GM18502 (cell line): ENCODE measurements around the gene ZDHHC14.

ENCODE experiments used
- ATAC-seq: cut with Tn5 transposase; IDR thresholded peaks from one replicate; pipeline ENCODE4 v1.9.1; 2021; ENCODE audit warnings: mild to moderate bottlenecking; ENCODE audit not compliant: unreplicated experiment, poor library complexity

The ZDHHC14 gene

DNA sequence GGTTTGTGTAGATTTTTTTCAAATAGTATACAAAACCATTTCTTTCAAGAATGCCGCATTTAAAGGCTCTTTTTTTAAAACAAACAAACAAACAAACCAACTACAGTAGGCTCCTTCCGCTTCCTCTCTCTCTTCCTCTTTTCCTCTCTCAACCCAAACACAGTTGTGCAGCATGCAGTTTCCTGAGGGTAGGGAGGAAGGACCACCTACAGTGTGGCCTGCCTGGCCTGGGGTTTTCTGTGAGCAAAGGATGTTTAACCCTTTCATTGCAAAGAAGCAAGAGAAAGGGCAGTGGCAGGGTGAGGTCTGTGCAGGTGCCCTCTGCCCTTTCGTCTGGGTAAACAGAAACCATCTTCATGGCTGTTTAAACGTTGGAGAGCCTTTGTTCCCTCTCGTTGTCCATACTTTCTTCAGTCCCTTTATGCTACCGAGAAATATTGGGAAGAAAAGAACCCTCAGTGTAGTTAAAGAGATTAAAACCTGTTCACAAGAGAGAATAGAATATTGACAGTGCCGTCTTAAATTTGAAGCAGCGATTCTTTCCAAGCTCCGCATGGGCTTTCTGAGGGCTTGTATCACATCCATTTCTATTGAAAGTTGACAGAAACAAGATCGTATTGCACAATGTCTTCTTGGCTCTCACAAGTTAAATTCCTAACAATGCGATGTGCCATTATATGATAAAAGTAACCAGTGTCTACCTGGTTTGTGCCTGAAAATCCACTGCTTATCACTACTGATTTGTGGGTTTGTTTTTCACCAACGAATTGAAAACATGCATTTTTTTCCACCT, 226.5 kb downstream of the ZDHHC14 start:
- peak; percentile 78 for ATAC-seq

DNA sequence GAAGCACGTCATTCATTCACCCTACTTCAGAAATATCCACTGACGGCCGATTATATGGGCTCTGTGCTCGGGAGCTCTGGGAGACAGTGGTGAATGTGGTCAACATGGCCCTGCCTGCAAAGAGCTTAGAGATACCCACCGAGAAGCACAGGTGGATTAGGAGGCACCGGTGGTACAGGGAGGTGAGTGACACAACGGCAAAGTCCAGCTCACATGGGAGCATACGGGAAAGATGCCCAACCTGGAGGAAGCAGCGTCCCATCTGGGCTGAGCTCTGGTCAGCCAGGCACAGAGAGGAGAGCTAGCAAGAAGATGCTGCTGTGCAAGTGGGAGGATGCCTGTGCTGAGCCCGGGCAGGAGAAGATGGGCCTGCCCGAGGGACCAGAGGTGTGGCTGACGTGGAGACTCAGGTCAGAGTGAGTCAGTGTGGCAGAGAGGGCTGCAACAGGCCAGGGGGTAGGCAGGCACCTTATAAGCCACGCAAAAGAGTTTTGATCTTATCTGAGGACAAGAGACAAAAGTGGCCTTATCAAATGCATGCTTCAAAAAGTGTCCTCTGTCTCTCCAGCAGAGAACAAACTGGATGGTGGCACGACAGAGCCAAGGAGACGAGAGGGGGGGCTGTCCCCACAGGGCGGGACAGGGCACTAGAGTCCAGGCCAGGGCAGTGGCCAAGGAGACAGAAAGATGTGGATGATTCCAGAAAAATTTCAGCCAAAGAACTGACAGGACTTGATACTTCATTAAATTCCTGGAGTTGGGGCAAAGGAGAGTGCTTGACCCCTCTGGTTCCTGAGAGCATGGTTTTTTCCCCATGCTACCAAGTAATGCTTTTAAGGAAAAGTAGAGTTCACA, 227.5 kb downstream of the ZDHHC14 start:
- ATAC-seq: no peak

DNA sequence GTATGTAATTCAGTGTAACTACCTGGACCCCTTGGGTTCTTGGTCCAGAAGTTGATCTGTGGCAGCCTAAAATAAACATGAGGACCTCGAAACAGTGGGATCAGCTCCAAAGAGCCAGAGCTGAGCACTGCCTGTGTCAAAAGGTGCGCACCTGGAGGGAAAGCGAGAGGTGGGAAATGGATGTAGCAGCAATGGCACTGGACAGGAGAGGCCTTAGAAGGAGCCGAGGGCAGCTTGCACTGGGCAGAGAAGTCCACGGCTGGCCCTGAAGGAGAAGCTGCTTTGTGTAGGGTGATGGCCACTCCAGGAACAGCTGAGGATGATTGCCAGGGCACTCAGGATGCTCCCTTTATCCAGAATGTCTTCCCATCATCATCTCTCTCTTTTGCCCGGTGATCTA, 228.1 kb downstream of the ZDHHC14 start:
- ATAC-seq: no peak

DNA sequence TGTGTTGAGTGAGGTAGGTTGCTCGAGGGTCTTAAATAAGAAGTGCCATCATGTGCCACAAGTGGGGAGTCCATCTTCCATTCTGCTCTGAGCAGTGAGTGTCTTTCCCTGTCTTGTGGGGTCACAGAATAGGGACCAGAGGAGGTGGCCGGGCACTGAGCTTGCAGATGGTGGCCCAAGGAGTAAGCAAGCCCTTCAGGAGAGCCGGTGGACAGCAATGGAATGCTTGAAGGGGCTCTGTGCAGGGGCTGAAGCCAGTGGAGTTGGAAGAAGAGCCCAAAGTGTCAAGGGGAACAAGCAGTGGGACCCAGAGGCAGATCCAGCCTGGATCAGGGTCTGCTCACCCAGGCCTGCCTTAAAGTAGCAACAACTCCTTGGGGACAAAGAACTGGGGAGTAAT, 228.6 kb downstream of the ZDHHC14 start:
- no peak for ATAC-seq

DNA sequence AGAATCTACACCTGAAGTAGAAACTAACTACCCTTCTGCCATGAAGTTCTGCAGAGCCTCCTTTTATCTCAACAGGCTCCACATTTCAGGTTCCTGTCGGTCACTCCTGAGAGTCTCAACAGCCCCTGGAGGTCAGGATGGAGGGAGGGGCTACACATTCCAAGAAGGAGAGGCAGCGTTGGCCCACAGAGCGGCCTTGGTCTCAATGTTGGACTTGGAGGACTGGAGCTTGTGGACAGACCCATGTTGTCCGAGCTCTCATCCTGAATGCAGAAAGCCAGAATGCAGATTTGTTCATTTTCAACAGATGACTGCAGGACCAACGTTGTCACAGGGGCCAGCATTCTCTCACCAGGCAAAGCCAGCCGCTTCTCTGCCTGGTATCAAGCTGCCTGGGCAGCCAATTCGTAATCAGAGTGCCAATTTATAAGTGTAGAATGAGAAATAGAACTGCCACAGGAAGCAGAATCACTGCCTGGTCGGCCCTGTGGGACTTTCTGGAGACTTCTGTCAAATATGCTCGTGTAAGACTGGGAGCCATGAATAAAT, 229.5 kb downstream of the ZDHHC14 start:
- no peak for ATAC-seq

DNA sequence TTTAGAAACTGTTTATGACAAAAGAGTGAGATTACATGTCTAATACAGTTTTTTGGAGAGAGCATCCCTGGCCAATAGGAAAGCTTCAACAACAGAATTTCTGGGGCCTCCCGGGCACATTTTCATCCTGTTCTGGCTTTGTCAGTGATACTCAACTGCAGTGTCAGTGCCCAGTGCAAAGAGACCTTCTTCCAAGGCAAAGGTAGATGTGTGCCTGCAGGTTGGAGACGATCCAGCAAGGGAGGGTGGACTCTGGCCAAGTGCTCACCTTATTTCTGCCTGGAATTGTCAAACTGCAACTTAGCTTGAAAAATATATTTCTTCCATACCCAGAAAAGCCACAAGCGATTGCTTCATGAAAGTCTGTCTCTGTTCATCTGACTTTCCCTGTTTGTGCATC, 230.4 kb downstream of the ZDHHC14 start:
- ATAC-seq: no peak

DNA sequence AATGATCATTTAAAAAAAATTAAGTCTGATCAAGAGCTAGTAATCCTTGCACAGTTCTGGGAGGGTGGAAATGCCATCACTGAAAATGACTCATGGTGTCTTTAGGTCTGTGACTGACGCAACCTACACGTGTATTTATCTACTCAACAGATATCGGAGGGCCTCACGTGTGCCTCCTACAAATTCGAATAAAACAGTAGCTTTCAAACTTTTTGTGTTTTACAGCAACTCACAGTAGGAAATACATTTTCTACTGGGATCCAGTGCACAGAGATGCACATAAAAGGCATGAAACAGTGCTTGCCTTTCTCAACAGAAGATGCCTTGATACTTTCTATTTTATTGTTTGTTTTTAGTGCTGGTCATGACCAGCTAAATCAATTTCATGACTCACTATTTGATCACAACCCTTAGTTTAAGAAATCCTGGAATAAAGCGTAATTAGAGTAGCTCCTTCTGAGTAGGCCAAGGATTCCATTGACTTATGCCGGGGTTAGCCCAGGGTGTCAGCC, 232.1 kb downstream of the ZDHHC14 start:
- no peak for ATAC-seq

DNA sequence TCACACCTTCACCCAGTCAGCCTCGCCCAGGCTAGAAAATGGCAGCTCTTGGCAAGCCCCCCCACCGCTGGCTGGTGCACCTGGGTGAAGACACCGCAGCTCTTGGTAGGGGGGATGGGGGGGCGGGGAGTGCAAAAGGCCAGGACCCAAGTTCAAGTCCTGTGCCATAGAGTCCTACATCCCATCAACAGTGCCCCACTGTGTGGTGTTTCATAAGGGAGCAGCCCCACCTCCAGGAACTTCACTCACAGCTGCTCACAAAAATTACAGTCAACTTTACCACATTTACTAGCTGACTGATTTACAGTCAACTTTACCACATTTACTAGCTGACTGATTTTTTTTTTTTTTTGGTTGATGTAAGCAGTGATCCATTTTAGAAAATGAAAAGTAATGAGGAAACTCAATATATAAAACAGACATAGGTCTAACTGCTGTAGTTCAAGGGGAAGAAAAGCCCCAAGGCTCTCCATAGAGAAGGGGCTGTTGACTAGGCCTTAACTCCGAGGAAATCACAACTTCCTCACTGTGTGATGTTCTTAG, 233.1 kb downstream of the ZDHHC14 start:
- no peak for ATAC-seq

DNA sequence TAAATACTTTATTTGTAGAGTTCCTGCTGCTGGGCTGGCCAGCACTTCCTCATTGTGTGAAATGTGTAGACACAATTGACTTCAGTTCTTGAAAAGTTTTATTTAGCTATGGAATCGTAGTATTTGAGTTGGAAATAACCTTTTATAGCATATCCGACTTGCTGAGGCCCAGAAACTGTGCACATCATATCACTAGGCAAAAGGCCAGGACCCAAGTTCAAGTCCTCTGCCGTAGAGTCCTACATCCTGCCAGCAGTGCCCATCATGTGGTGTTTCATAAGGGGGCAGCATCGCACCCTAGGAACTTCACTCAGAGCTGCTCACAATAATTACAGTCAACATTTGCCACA, 234.4 kb downstream of the ZDHHC14 start:
- no peak for ATAC-seq

DNA sequence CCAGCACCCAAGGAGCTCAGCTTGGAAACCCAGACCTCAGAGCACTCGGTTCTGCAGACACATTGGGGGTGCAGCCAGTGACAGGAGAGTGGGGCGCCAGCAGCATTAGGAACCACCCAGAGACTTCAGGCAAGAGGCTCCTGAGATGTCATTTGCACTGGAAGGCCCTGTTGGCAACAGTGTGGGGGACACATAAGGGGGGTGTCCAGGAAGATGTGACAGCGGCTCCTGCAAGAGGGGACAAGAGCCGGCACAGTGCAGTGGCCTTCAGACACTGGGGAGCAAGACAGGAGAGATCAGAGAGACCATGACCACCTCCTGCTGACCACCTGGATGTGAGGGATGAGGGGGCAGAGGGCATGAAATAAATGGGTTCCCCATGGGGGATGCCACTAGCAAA, 235.0 kb downstream of the ZDHHC14 start:
- no peak for ATAC-seq

DNA sequence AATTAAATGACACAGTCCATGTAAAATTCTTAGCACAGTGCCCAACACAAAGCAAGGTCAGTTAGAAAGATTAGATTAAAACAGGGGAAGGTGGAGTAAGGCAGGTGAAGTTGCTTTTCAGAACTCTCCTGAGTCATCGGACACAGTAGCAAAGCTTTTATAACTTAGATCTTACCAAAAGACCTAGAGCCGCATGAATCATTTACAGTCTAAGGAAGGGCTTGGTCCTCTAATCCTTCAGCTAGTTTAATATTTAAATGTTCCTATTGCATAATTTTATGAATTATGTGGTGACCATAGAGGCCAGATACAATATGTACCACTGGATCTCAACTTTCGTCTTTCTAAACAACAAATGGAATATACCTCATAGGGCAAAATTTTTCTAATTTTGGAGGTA, 240.0 kb downstream of the ZDHHC14 start:
- ATAC-seq: no peak

DNA sequence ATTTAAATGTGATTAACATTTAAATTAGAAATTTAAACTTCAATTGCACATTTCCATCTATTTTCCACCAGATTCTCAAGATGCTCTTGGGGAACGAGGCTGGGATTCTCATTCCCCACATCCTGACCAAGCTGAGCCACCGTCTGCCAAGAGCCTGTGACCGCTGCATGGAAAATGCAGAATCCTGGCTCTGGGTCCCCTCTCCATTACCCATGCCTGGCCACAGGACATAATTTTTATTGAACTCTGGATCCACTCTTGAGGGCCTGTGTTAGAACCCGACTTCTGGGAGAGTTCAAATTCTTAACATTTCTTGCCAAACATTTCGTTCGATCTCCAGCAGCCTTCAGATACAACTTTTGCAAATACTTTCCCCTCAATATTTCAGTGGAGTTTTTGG, 240.4 kb downstream of the ZDHHC14 start:
- ATAC-seq: no peak

DNA sequence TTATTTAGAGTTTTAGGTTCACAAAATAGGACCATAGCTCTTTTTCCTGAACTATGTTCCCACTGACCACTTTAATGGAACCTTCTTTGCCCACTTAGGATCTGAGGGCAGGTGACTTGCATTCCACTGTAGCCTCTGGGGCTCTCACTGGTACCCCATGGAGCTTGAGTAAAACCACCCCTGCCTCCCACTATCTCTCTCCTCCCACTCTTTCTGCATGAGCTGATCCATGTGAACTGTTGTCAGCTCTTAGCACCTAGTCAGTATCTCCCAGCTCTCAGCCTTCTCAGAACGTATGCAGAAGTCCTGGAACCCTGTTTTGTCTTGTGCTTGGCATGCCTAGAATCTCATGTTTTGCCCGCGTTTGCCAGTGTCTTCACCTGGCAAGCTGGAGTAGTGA, 241.4 kb downstream of the ZDHHC14 start:
- ATAC-seq: no peak

DNA sequence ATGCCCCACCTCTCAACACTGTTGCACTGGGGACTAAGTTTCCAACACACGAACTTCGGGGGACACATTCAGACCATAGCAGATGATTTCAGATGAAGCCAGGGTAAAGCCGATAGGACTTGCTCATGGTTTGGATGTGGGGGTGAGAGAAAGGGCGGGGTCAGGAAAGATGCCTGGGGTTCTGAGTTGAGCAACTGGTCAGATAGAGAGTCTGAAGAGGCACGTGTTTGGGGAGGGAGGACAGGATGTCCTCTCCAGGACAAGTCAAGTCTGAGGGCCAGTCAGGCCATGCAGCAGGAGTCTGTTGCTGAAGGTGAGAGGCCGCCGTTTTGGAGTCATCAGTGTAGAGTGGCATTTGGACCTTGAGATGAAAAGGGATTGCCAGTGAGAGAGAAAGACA, 244.1 kb downstream of the ZDHHC14 start:
- ATAC-seq: no peak

DNA sequence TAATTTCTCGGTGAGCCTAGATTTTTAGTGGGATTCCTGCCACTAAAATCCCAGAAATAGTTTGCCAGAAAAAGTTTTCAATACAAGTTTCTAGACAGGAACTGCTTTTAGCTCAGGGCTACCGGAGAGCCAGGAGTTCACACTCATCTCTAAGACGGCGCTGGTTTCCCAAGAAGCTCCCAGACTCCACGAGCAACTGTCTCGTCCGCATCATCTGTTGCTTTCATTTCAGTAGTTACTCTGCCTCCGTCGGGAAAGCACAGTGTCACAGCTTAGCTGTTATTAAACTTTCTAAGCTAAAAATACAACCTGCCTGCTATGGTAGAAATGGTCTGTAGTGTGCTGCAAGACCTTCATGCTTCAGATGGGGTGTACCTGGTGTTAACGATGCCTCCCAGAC, 244.8 kb downstream of the ZDHHC14 start:
- ATAC-seq: no peak

DNA sequence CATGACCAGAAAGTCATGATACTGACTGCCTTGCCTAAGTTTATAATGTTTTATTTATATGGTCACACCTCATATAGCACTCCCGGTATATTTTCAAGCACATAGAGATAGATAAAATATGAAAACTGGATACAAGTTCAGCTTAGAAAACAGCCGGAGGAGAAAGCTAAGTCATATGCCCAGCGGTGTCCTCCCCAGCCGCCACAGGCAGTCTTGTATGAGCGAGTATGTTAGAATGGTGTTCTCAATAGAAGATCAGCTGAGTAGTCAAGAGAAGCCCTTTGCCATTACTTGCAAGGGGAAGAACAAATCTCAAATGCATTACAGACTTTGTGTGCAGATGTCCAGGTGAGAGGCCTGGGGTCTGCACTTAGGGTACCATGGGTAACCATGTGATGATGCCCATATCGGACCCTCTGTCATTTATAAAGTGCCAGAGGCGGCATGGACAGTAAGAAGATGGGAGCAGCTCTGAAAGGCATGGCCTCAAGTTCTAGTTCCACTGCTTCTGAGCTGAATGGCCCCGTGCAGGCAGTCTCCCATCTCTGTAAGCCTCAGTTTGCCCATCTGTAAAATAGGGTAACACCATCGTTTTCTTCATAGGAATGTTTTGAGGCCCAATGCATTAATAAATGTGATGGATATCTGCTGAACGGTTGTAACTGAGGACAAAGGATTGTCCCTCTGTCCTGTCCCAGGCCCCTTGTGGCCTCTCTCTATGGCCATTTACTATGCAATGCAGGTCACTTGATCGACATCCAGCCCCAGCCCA, 246.4 kb downstream of the ZDHHC14 start:
- no peak for ATAC-seq

DNA sequence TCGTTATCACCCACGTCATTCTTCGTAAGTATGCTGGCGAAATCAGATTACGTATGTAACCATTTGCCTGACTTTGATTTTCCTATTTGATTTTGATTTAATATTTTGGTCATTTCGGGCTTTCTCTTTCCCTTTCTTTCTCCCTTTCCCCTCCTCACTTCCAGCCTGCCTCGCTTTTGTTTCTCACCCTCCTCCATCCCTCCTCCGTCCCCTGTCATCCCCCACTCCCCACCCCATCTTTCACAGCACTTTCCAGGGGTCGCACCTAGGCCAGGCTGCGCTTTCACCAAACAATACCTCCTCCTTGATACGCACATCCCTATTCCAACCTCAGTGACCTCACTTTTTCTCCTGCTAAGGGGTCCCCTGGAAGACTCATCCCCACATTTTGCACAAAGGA, 247.5 kb downstream of the ZDHHC14 start:
- ATAC-seq: no peak

DNA sequence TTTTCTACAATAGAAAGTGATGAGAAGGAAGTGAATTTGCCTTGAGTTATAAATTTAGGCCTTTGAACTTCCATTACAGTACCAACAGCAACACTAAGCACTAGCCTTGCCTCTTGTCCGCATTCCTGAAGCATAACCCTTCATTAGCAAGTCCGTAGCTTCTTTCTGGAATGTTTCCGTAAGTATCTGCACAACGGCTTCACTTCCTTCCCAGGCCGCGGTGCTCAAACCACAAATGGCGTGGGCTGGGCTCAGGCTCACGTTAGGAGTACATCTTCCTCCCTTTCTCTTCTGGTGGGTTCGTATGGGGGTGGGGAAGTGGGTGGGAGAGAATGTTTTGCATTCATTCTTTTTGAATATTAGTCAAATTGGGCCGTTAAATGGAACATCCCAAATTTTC, 248.2 kb downstream of the ZDHHC14 start:
- no peak for ATAC-seq

DNA sequence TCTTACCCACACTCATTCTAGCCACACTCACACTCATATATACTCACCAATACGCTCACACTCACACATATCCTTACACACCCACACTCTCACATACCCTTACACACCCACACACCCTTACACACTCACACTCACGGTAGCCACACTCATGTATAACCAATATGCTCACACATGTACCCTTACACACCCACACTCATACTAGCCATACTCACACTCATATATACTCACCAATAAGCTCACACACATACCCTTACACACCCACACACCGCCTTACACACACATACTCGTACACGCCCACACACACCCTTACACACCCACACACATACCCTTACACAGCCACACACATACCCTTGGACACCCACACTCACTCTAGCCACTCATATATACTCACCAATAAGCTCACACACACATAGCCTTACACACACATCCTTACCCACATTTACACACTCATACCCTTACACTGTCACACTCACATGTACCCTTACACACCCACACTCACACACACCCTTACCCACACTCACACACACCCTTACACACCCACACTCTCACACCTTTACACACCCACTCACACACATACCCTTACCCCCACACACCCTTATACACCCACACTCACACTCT, 249.6 kb downstream of the ZDHHC14 start:
- ATAC-seq: no peak

DNA sequence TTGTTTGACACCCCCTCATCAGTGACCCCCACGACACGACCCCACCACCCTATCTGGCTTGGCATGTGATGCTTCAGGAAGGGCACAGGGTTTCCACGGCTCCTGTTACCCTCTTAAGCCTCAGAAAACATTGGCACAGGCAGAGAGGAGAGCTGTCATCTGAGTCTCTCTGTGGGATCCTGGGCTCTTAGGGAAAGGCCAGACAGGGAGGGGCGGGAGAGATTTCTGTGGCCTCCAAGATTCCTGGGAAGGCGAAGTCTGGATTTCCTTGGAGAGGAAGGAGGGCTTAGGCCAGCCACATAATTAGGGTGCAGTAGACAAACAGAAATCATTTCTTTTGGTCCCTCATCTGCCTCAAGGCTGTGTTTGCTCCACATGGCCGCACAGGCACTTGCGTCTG, 250.4 kb downstream of the ZDHHC14 start:
- no peak for ATAC-seq
